ENCODE measurements around the gene MYOZ2. TPM values are rescaled to one million over a fixed set of nuclear protein-coding genes. Genes with fewer than 3 reads are reported as not detected.

The MYOZ2 gene
- total RNA-seq, 6 experiments from 2014 or later, result 0.28 to 0.71 (median 0.37) TPM

DNA sequence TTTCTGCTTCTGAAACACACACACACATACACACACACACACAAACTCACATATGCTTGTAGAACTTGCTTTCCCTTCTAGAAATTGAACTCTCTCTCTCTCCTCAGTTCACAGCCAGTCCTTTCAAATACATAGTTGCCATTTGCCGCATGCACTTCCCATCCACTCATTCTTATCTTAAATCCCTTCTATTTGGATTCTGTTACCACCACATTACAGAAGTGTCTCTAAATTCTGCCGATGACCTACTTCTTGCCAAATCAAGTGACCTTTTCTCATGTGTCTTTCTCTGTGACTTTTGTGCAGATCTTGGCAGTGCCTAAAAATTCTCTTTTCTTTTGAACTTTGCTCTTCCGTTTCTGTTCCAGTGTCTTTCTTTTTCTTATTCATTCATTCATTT, 7.5 kb upstream of the MYOZ2 start:
- H3K9me3 Mint-ChIP-seq, result no peaks in the 10 kb centered on the region
- H3K27ac Mint-ChIP-seq, result no peak overlapping the region
- peaks cover 2% of the 10 kb centered on the region for H3K27me3 Mint-ChIP-seq (ENCODE audit: insufficient read depth)
- no peak overlapping the region for H3K4me3 Mint-ChIP-seq
- H3K4me1 Mint-ChIP-seq (ENCODE audit: low read depth), result peaks cover 44% of the 10 kb centered on the region
- no peak for DNase-seq
- TF ChIP-seq, protein P1, sequence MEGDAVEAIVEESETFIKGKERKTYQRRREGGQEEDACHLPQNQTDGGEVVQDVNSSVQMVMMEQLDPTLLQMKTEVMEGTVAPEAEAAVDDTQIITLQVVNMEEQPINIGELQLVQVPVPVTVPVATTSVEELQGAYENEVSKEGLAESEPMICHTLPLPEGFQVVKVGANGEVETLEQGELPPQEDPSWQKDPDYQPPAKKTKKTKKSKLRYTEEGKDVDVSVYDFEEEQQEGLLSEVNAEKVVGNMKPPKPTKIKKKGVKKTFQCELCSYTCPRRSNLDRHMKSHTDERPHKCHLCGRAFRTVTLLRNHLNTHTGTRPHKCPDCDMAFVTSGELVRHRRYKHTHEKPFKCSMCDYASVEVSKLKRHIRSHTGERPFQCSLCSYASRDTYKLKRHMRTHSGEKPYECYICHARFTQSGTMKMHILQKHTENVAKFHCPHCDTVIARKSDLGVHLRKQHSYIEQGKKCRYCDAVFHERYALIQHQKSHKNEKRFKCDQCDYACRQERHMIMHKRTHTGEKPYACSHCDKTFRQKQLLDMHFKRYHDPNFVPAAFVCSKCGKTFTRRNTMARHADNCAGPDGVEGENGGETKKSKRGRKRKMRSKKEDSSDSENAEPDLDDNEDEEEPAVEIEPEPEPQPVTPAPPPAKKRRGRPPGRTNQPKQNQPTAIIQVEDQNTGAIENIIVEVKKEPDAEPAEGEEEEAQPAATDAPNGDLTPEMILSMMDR (IDR thresholded peaks at IDR 0.05), result no peak
- H3K36me3 Mint-ChIP-seq (ENCODE audit: low read depth), result no peaks in the 10 kb centered on the region

DNA sequence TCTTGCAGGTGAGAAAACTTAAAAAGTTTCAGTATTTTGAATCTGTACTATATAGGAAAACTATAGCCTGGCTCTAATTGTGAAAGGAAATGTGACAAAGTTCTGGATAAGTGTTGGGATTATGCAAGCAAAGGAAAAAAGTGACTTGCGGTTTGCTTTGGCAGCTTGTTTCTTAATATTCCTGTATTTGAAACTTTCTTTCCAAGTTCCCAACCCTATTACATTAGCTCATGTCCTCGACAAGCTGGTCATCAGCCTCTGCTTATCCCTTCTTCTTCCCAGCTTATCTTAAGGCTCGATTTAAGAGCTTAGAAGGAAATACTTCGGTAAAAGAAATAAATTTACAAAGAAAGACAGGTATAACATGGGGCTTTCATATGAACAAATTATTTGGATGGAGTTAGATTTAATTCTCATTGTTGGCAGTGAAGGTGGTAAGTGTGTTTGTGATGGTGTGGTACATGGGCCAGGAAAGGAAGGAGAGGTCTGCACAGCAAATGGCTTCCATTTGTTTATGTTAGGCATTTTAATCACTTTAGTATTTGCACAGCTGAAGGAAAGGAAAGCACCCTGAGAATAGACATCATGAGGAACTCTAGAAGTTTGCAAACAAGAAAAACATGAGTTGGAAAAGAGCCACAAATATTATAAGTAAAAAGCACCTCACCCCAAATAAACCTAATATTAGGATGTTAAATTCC, 5.1 kb upstream of the MYOZ2 start:
- DNase-seq, result no peak
- H3K4me3 Mint-ChIP-seq, result no peak overlapping the region
- H3K9me3 Mint-ChIP-seq, result no peaks in the 10 kb centered on the region
- no peak overlapping the region for H3K27ac Mint-ChIP-seq
- peaks cover 5% of the 10 kb centered on the region for H3K27me3 Mint-ChIP-seq (ENCODE audit: insufficient read depth)
- peaks cover 38% of the 10 kb centered on the region for H3K4me1 Mint-ChIP-seq (ENCODE audit: low read depth)
- no peaks in the 10 kb centered on the region for H3K36me3 Mint-ChIP-seq (ENCODE audit: low read depth)
- TF ChIP-seq, protein P1 (IDR thresholded peaks at IDR 0.05), result no peak

DNA sequence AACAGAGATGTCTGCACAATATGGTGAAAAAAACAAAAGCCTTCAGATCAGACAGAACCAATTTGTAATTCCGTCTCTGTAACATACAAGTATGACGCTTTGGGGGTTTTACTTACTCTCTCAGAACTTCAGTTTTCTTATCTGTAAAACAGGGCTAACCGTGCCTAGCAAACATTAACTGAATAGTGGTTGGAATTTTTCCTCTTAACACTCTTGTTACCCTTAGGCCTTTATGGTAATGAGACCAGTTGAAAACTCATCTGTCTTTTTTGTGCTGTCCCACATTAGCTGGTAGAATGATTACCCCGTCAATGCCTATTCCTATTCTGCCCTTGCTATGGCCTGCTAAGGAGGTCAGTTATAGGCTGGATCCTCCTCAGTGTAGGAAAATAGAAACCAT, 4.5 kb upstream of the MYOZ2 start:
- Mint-ChIP-seq H3K4me1 (ENCODE audit: low read depth) (peaks cover 45% of the 10 kb centered on the region), H3K27me3 (ENCODE audit: insufficient read depth) (peaks cover 5% of the 10 kb centered on the region), H3K36me3 (ENCODE audit: low read depth) (no peaks in the 10 kb centered on the region), H3K9me3 (no peaks in the 10 kb centered on the region), H3K4me3 (no peak overlapping the region), H3K27ac (no peak overlapping the region)
- no peak for DNase-seq
- TF ChIP-seq, protein P1 (IDR thresholded peaks at IDR 0.05), result no peak

DNA sequence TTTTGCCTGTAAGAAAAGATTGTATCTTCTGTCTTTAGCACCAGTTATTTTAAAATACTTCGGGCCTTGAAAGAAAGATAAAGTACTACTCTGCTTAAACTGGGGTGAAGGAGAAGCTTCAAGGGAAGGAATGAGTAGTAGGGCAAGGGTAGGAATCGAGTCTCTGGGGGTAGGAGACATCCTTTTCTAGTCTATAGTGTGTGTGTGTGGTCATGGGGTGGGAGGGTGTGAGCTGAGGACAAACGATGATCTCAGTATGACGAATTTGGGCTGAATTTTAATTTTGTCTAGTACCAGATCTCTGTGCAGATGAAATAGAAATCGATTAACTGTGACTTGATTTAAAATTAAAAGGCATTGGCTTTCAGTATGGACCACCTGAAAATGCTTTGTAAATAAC, 3.3 kb upstream of the MYOZ2 start:
- peaks cover 55% of the 10 kb centered on the region for H3K4me1 Mint-ChIP-seq (ENCODE audit: low read depth)
- DNase-seq, result peak; percentile 26
- peaks cover 5% of the 10 kb centered on the region for H3K27me3 Mint-ChIP-seq (ENCODE audit: insufficient read depth)
- no peaks in the 10 kb centered on the region for H3K36me3 Mint-ChIP-seq (ENCODE audit: low read depth)
- H3K27ac Mint-ChIP-seq, result peak overlapping the region; percentile 68
- peak overlapping the region; percentile 13; the same call in 1 of the 2 replicates for H3K4me3 Mint-ChIP-seq
- TF ChIP-seq, protein P1 (IDR thresholded peaks at IDR 0.05), result no peak
- H3K9me3 Mint-ChIP-seq, result no peaks in the 10 kb centered on the region

DNA sequence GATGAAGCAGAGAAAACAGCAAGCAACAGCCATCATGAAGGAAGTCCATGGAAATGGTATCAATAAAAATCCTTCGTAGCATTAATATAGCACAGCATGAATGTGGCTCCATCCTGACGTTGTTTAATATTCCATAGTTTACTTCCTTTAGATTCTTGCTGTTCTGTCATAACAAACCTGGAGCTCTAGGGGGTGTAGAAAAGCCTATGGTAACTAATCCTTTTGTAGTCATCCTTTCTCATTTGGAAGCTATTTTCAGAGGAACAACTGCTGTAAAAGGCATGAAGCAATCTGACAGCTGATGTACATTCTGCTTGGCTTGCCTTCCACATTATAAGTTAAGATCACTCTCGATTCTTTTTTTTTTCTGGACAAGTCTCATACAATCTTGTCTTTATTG, 914 bp downstream of the MYOZ2 start:
- no peaks in the 10 kb centered on the region for H3K9me3 Mint-ChIP-seq
- TF ChIP-seq, protein P1 (IDR thresholded peaks at IDR 0.05), result no peak
- H3K27ac Mint-ChIP-seq, result no peak overlapping the region; the same call in 1 of the 2 replicates
- H3K4me3 Mint-ChIP-seq, result no peak overlapping the region
- H3K4me1 Mint-ChIP-seq (ENCODE audit: low read depth), result peaks cover 70% of the 10 kb centered on the region
- H3K27me3 Mint-ChIP-seq (ENCODE audit: insufficient read depth), result peaks cover 2% of the 10 kb centered on the region; the same call in 1 of the 2 replicates
- no peak for DNase-seq
- H3K36me3 Mint-ChIP-seq (ENCODE audit: low read depth), result no peaks in the 10 kb centered on the region

All from HFFc6 (cell line).